Measurements from ENCODE around the gene RENBP. TPM values are rescaled to one million over a fixed set of nuclear protein-coding genes. Genes with fewer than 3 reads are reported as not detected.

RENBP gene
- total RNA-seq, 1 experiment from 2014 or later: 7.1 TPM

- H3K56ac ChIP-seq (ENCODE audit: insufficient read length, low read depth, low read length): no peak overlapping the region
- H2BK15ac ChIP-seq (ENCODE audit: low read depth, low read length): no peak overlapping the region
- H3T11ph ChIP-seq (ENCODE audit: low read length): no peak overlapping the region
- no peak overlapping the region for H2AFZ ChIP-seq (ENCODE audit: low read length)
- no peak overlapping the region for H3K18ac ChIP-seq (ENCODE audit: insufficient read length, low read depth, low read length)
- no peak overlapping the region for H3K9ac ChIP-seq (ENCODE audit: extremely low read depth, insufficient read length, low read length)
- H3K4ac ChIP-seq (ENCODE audit: low read depth, low read length): no peak overlapping the region
- no peak for TF ChIP-seq CTCF (conservative IDR thresholded peaks at IDR 0.05)
- no peaks in the 10 kb centered on the region for H4K20me1 ChIP-seq (ENCODE audit: control insufficient read depth, insufficient read depth, insufficient read length)
- no peak overlapping the region for H3K27ac ChIP-seq (ENCODE audit: insufficient read length, low read depth, low read length)
- no peak overlapping the region for H2BK120ac ChIP-seq (ENCODE audit: low read depth, low read length, poor library complexity, severe bottlenecking)
- no peaks in the 10 kb centered on the region; the same call in 1 of the 2 replicates for H3K79me2 ChIP-seq (ENCODE audit: insufficient read depth, low read length)
- Mint-ChIP-seq H3K4me1 (peaks cover 12 to 28% of the 10 kb centered on the region in 2 experiments; a peak in 3 of 4 replicates), H3K36me3 (ENCODE audit: insufficient read depth in 1 of 3, low read depth in 3 of 3) (peaks cover 11 to 30% (median 12%) of the 10 kb centered on the region in 3 experiments), H3K9me3 (peaks cover 59 to 63% of the 10 kb centered on the region in 2 experiments), H3K4me3 (no peak overlapping the region), H3K27me3 (ENCODE audit: low read depth) (no peaks in the 10 kb centered on the region), H3K27ac (no peak overlapping the region)
- WGBS (ENCODE audit: extremely low coverage, insufficient read length, low lambda C conversion rate): no CpG with 5 or more reads among the region's 3 CpGs
- H3K79me1 ChIP-seq (ENCODE audit: insufficient read depth, low read depth, low read length, poor library complexity, severe bottlenecking): no peaks in the 10 kb centered on the region
- peaks cover 11% of the 10 kb centered on the region for H3K9me3 ChIP-seq (ENCODE audit: control insufficient read depth, low read depth, low read length)
- no peak overlapping the region for H3K14ac ChIP-seq (ENCODE audit: insufficient read depth, low read length)
- no peak overlapping the region for H3K23ac ChIP-seq (ENCODE audit: insufficient read length, low read depth, low read length)
- no peak overlapping the region for H4K5ac ChIP-seq (ENCODE audit: insufficient read length, low read depth, low read length)
- H2BK20ac ChIP-seq (ENCODE audit: low read depth, low read length, poor library complexity, severe bottlenecking): no peak overlapping the region
- no peak overlapping the region for H2AK5ac ChIP-seq (ENCODE audit: insufficient read length, low read length)
- peaks cover 7% of the 10 kb centered on the region for H3K23me2 ChIP-seq (ENCODE audit: insufficient read length, low read depth, low read length, poor library complexity, severe bottlenecking)
- H2BK5ac ChIP-seq (ENCODE audit: insufficient read length, low read length): no peak overlapping the region
- DNase-seq: no peak
- no peaks in the 10 kb centered on the region for H3K27me3 ChIP-seq (ENCODE audit: insufficient read depth, low read length)
- no peak overlapping the region for H4K8ac ChIP-seq (replicated peaks; ENCODE audit: insufficient read length, low read depth, low read length)
- no peaks in the 10 kb centered on the region for H3K4me1 ChIP-seq (ENCODE audit: insufficient read depth, low read length)
- H2BK12ac ChIP-seq (ENCODE audit: insufficient read length, low read depth, low read length): no peak overlapping the region
- H3K4me2 ChIP-seq (ENCODE audit: insufficient read depth, insufficient read length, low read length): no peak overlapping the region
- H4K91ac ChIP-seq (ENCODE audit: insufficient read length, low read depth, low read length): no peak overlapping the region
Measured at GRCh38 chrX:153937056-153937455, 7.4 kb downstream of the RENBP start.
